HG03469 (cell line): ENCODE measurements around the gene NLRP5.
"Not testable (repeated sequence)": the region's sequence is repeated elsewhere in the genome, so short reads cannot be mapped to it uniquely, and the experiment has no call there.

Experiments used
- ATAC-seq: cut with Tn5 transposase; IDR thresholded peaks from one replicate; pipeline ENCODE4 v1.9.1; 2021; ENCODE audit warnings: mild to moderate bottlenecking, moderate library complexity, moderate number of reproducible peaks; ENCODE audit not compliant: unreplicated experiment

Gene NLRP5

GRCh38 chr19:56098237-56098636, 111.7 kb downstream of the NLRP5 start:
- ATAC-seq, result not testable (repeated sequence)

GRCh38 chr19:56098731-56099568, 112.4 kb downstream of the NLRP5 start:
- no peak for ATAC-seq

- no peak for ATAC-seq
These were observed 113.3 kb downstream of the NLRP5 start for GRCh38 chr19:56099638-56100539.

- ATAC-seq, result no peak
These were observed 114.5 kb downstream of the NLRP5 start for GRCh38 chr19:56101095-56101494.

GRCh38 chr19:56101746-56102535, 115.4 kb downstream of the NLRP5 start:
- no peak for ATAC-seq

- ATAC-seq, result no peak
These were observed 116.5 kb downstream of the NLRP5 start for GRCh38 chr19:56103027-56103614.

GRCh38 chr19:56104423-56104822, 117.8 kb downstream of the NLRP5 start:
- ATAC-seq, result no peak

- no peak for ATAC-seq
These were observed 118.6 kb downstream of the NLRP5 start for GRCh38 chr19:56105090-56105701.

GRCh38 chr19:56105831-56106396, 119.3 kb downstream of the NLRP5 start:
- ATAC-seq, result not testable (repeated sequence)

GRCh38 chr19:56106397-56106849, 119.8 kb downstream of the NLRP5 start:
- no peak for ATAC-seq

- no peak for ATAC-seq
These were observed 120.4 kb downstream of the NLRP5 start for GRCh38 chr19:56106993-56107392.

GRCh38 chr19:56107626-56108351, 121.2 kb downstream of the NLRP5 start:
- no peak for ATAC-seq

GRCh38 chr19:56108447-56109195, 122.0 kb downstream of the NLRP5 start:
- ATAC-seq, result no peak

GRCh38 chr19:56109226-56109625, 122.7 kb downstream of the NLRP5 start:
- no peak for ATAC-seq

GRCh38 chr19:56110515-56111448, 124.2 kb downstream of the NLRP5 start:
- ATAC-seq, result no peak
